ENCODE data around the gene GAS7. TPM values are rescaled to one million over a fixed set of nuclear protein-coding genes. Genes with fewer than 3 reads are reported as not detected.

The GAS7 gene
- total and polyA plus RNA-seq, 9 donors: 7.1 to 48.0 (median 24.2) TPM

DNA sequence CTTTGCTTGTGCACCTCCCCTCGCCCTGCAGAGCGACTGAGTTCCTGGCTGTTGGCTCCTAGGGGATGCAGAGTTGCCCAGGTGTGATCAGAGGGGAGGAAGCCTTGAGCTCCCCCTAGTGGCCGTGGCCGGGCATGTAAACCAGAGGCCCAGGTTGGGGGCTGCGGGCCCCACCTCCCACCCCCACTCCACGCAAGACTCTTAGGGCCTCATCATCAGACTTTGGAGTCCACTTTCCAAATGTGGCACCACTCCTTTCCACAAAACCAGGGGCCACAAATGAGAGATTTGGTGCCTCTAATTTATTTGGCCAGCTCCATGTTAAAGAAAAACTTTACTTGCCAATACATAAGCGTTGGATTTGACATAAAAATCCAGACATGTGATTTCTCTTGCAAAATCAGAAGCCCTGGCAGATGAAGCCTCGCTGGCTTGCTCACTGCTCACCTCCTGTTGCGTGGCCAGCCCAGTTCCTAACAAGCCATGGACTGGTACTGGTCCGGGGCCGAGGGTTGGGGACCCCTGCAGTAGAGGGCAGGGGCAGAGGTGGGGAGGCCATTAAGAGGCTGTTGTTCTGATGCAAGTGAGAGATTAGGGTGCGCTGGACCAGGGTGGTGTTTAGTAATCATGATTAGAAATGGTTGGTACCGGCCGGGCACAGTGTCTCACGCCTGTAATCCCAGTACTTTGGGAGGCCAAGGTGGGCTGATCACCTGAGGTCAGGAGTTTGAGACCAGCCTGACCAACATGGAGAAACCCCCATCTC, 28.7 kb upstream of the GAS7 start:
- Histone ChIP-seq H3K36me3 (no peaks in the 10 kb centered on the region), H3K9me3 (no peaks in the 10 kb centered on the region), H3K4me3 (no peak overlapping the region), H3K27ac (no peak overlapping the region), H3K27me3 (no peaks in the 10 kb centered on the region), H3K4me1 (ENCODE audit: insufficient read depth) (no peaks in the 10 kb centered on the region)
- peak in 2 of 5 donors; percentile 23 to 48 for DNase-seq
- no peak for TF ChIP-seq EP300 (IDR thresholded peaks at IDR 0.05)
- no peak for TF ChIP-seq POLR2A (IDR thresholded peaks at IDR 0.05)
- peak in 1 of 3 donors; percentile 34 for TF ChIP-seq CTCF (IDR thresholded peaks at IDR 0.05)
- 71 to 74% (median 72%) methylated on average over 14 to 15 of the region's 15 CpGs for WGBS, 3 donors
- intact Hi-C loops (cut with DNase I): no loop called here

DNA sequence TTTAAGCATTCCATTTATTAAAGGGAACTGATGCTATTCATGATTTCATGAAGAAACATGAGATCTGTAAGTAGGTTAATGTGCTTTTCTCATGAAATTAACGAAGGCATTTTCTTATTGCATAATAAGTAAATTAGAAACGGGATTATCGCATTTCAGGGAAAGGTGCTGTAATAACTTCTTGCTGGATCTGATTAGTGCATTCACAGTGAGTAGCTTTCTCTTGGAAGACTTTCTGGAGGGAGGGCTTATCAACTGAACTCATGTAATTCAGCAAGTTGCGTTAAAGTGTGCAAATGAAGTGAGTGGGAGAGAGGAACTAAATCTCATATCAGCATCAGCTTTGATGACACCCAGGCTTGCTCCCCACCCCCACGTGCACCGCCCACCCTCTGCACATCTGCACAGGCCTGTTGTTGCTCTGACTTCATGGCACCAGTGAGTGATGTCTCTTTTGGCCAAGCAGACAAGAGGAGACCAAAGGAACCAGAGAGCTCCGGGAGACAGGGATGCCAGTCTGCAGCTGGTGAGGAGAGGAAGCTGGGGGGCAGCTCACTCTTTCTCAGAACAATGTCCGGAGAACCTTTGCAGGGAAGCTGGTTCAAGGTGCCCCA, 26.3 kb upstream of the GAS7 start:
- Histone ChIP-seq H3K9me3 (no peaks in the 10 kb centered on the region), H3K36me3 (no peaks in the 10 kb centered on the region), H3K4me1 (ENCODE audit: insufficient read depth) (no peaks in the 10 kb centered on the region), H3K4me3 (no peak overlapping the region), H3K27ac (no peak overlapping the region), H3K27me3 (no peaks in the 10 kb centered on the region)
- 38 to 39% (median 38%) methylated on average over 8 of the region's 8 CpGs for WGBS, 3 donors
- intact Hi-C loops (cut with DNase I): no loop called here
- TF ChIP-seq POLR2A (IDR thresholded peaks at IDR 0.05) (no peak), CTCF (IDR thresholded peaks at IDR 0.05) (no peak), EP300 (IDR thresholded peaks at IDR 0.05) (no peak)
- no peak for DNase-seq

DNA sequence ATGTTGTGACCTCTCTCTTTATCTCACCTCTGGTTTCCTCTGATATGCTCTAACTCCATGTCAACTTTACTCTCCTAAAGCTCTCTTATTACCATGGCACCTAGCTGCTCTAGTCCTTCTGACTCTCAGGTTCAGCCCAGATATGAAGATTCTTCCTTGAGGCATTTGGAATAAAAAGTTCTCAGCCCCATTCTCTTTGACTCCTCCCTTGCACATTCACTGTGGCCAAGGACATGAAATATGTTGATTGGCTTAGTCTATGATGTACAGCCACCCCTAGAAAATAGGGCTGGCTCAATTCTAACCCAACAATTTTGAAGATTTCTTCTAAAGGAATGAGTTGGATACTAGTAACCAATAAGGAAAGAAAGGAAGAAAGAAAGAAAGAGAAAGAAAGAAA, 20.8 kb upstream of the GAS7 start:
- no peak overlapping the region for H3K4me3 ChIP-seq
- no peaks in the 10 kb centered on the region for H3K9me3 ChIP-seq
- no peak overlapping the region for H3K27ac ChIP-seq
- no peak for DNase-seq
- no peak for TF ChIP-seq POLR2A (IDR thresholded peaks at IDR 0.05)
- TF ChIP-seq CTCF (IDR thresholded peaks at IDR 0.05): no peak
- no peak for TF ChIP-seq EP300 (IDR thresholded peaks at IDR 0.05)
- H3K27me3 ChIP-seq: no peaks in the 10 kb centered on the region
- no peaks in the 10 kb centered on the region for H3K36me3 ChIP-seq
- intact Hi-C loops (cut with DNase I): no loop called here
- H3K4me1 ChIP-seq (ENCODE audit: insufficient read depth): no peaks in the 10 kb centered on the region

DNA sequence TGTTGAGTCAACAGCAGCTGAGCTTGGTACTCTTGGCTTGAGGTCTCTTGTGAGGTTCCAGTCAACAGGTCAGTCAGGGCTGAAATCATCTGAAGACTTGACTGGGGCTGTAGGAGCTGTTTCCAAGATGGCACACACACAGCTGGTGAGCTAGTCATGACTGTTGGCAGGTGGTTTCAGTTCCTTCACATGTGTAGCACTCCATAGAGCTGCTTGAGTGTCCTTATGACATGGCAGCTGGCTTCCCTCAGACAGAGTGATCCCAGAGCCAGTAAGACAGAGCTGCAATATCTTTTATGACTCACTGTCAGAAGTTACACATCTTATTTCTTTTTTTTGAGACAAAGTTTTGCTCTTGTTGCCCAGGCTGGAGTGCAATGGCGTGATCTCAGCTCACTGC, 19.5 kb upstream of the GAS7 start:
- DNase-seq: no peak
- H3K27me3 ChIP-seq: no peaks in the 10 kb centered on the region
- TF ChIP-seq POLR2A (IDR thresholded peaks at IDR 0.05) (no peak), EP300 (IDR thresholded peaks at IDR 0.05) (no peak), CTCF (IDR thresholded peaks at IDR 0.05) (no peak)
- 83 to 91% (median 88%) methylated on average over 1 of the region's 1 CpG for WGBS, 3 donors
- no peaks in the 10 kb centered on the region for H3K9me3 ChIP-seq
- H3K36me3 ChIP-seq: no peaks in the 10 kb centered on the region
- H3K4me3 ChIP-seq: no peak overlapping the region
- no peaks in the 10 kb centered on the region for H3K4me1 ChIP-seq (ENCODE audit: insufficient read depth)
- intact Hi-C loops (cut with DNase I): no loop called here
- no peak overlapping the region for H3K27ac ChIP-seq
